NCI-H345 (cell line): ENCODE measurements around the gene FDX2.
A peak's percentile ranks its signal among the peaks of the same experiment; 100 is the strongest.

Experiments used
- DNase-seq: peaks from one replicate; lab custom pipeline; 2025; lab: John Stamatoyannopoulos, UW

Gene FDX2

GRCh38 chr19:10332965-10333757, 17.3 kb upstream of the FDX2 start, which contains the start of gene RAVER1:
Gene RAVER1, minus strand, starts transcription at chr19:10333529. Its CDS starts 22 bp downstream, at chr19:10333507.
- peak; percentile 98 for DNase-seq

GRCh38 chr19:10332158-10332964, 16.5 kb upstream of the FDX2 start:
- DNase-seq = no peak

- DNase-seq = no peak
These were observed 13.7 kb upstream of the FDX2 start for GRCh38 chr19:10329555-10329954.

GRCh38 chr19:10328558-10329429, 13.0 kb upstream of the FDX2 start:
- DNase-seq = no peak

DNA sequence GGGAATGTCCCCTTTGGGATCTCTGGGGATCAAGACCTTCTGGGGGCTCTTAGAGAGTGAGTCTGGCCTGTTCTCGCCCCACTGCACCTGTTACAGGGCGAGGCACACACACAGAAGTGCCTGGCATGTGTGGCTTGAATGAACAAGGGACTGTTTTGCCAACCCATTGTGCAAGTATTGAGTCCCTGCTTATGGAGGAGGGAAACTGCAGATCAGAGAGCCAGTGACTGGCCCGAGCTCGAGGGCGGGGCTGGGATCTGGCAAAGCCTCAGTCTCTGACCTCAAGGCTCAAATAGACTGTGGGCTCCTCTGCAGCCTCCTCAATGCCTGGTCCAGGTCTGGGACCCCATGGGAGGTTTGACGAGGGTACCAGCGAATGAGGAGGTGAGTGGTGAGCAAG, 12.0 kb upstream of the FDX2 start:
- no peak for DNase-seq

GRCh38 chr19:10325732-10326131, 9.9 kb upstream of the FDX2 start:
- DNase-seq = no peak

DNA sequence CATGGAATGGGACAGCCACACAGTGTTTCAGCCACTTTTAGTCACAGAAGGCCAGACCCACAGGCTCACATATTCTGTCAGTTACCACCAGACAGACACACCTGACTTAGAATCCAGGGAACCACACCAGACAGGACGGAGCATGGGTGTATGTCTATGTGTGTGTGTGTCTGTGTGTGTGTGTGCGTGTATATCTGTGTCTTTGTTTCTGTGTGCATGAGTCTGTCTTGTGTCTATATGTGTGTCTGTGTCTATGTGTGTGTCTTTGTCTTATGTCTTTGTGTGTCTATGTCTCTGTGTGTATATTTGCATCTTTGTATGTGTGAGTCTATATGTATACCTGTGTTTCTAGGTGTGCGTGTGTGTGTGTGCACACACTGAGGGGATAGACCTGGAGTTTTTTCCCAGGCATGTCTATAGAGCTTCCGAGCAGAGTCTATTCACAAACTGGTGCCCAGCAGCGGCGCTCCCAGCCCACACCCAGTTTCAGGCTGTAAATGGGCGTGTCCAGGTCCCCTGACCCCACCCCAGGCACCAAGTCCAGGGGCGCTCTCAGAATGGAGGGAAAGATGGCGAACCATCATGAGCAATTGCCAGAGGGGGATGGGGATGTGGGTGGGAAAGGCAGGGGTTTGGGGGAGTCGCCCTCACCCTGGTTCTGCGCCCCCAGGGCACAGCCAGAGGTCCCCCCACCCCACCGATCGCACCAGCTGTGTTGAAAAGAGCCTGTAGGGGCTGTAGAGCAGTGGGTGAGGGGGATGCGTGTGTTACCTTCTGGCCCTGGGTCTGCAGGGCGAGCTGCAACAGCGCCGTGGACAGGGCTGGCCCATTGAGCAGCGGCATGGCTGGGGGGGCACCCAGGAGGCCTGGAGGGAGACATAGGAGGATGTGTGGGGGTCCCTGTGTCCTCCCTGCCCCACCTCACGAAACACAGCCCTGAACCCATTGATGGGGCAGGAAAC, 6.3 kb upstream of the FDX2 start:
- DNase-seq = no peak

GRCh38 chr19:10321417-10321797, 5.6 kb upstream of the FDX2 start:
- no peak for DNase-seq

DNA sequence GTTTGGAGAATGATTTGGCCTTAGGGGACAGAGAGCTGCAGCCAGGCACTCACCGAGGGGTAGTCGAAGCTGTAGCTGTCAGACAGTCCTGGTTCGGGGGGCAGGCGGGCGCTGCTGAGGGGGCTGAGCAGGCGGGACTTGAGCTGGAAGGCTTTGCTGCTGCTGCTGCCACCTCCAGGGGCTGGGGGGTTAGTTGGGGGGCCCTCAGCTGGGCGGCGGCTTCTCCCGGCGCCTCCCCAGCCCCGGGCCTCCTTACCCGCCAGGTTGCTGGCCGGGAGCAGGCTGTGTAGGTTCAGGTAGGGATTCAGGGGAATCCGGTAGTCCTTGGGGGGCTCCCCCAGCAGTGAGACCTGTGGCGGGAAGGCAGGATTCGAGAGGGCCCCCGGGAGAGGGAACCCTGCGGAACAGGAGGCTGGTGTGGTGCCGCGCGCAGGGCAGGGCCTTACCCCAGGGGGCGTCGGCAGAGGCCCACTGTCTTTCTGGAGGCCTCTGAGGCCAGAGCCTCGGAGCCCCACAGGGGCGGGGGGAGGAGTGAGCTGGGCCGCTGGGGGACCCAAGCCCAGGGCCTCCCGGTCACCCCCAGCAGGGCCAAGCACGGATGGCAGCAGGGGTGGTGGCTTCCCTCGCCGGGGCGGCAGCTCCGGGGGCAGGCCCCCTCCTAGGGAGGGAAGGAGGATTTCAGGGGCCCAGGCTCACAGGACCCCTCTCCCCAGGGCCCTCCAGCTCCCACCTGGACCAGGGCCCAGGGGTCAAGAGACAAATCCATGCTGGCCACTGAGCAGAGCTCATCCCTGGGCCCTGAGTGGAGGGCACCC, 5.0 kb upstream of the FDX2 start:
- no peak for DNase-seq

GRCh38 chr19:10318807-10319682, 3.2 kb upstream of the FDX2 start:
- DNase-seq = no peak

- no peak for DNase-seq
These were observed 2.1 kb upstream of the FDX2 start for GRCh38 chr19:10317857-10318462.

DNA sequence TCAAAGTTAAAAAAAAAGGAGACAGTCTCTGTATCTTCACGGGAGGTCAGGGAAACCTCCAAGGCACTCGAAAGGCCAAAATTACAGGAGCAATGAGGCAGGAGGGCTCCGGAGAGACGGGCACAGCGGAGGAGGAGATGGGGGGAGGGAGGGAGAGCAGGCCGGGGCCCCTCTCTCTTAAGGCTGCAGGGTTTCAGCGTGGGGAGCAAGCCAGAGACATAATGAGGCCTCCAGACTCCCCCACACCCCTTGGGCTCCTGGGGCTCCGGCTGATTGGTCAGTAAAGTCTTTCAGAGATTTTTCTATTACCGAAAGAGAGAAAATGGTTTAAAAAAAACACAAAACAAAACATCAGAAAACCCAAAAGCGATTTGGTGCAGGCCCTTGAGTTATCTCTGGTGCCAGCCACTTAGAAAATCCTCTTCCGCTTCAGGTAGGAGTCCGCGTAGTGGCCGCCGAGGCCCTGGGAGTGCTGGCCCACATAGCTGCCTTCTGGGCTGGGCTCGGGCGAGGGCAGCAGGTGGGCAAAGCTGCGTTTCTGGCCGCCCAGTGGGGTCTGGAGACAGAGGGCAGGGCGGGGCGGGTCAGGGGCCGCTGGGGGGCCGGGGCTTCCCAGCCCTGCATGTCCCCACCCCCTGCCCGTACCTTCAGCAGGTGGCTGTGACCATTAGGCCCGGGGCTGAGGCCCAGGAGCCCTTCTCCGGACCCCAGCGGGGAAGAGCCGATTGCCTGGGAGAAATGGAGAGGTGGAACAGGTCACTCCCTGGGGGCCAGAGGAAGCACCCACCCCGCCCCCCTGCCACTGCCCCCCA, 1.4 kb upstream of the FDX2 start:
- no peak for DNase-seq

- no peak for DNase-seq
These were observed 622 bp upstream of the FDX2 start for GRCh38 chr19:10316229-10317044.

- DNase-seq = no peak
These were observed 6.4 kb downstream of the FDX2 start, which contains the start of gene ZGLP1 for GRCh38 chr19:10309423-10309822. Gene ZGLP1, minus strand, starts transcription at chr19:10309815.

DNA sequence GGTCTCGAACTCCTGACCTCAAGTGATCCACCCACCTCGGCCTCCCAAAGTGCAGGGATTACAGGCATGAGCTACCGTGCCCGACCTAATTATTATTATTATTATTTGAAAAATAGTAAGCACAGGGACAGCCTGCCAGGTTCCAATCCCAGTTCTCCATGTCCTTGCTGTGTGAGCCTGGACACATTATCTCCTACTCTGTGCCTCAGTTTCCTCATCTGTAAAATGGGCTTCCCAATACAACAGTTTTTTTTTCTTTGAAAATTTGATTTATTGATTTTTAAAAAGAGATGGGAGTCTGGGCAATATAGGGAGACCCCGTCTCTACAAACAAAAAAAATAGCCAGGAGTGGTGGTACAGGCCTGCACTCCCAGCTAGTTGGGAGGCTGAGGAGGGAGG, 9.5 kb downstream of the FDX2 start:
- no peak for DNase-seq

DNA sequence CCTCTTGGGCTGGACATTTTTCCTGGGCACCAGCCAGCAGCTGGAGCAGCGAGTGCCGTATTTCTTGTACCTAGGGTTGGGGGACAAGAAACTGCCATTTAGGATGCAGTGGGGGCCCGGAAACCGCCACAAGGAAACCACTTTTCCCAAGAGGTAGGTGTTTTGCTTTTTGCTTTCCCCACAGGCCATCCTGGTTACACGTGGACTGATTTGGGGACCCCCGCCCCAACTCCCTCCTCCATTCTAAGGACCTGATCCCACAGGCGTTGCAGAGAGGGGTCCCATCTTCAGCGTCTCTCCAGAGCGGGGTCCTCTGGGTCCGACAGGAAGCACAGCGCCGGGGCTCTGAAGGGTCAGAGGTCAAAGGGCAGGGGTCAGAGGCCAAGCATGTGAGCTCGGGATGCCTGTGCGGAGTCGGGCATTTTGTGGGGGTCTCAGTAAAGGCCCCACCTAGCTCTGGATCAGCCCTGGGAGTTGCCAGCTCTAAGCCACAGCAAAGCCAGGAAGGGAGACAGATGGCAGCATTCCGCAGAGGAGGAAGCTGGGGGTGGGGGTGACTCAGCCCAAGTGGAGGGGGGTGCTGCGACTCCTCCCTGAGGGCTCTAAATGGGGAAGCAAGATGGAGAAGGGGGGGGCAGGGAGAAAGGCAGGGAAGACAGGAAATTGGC, 10.5 kb downstream of the FDX2 start:
- no peak for DNase-seq
